VCaP (cell line): ENCODE results near the gene GPR119.
"Not testable (repeated sequence)": the region's sequence is repeated elsewhere in the genome, so short reads cannot be mapped to it uniquely, and the experiment has no call there.

Experiments
- H3K27ac ChIP-seq: fragments of 450-650 bp; 2 replicates; pipeline ENCODE4 v1.5.1; 2017
- CTCF ChIP-seq: fragments of 450-650 bp; conservative IDR thresholded peaks from 2 replicates; pipeline ENCODE4 v1.5.1; 2017; ENCODE audit warnings: mild to moderate bottlenecking, moderate library complexity

GPR119 gene

DNA sequence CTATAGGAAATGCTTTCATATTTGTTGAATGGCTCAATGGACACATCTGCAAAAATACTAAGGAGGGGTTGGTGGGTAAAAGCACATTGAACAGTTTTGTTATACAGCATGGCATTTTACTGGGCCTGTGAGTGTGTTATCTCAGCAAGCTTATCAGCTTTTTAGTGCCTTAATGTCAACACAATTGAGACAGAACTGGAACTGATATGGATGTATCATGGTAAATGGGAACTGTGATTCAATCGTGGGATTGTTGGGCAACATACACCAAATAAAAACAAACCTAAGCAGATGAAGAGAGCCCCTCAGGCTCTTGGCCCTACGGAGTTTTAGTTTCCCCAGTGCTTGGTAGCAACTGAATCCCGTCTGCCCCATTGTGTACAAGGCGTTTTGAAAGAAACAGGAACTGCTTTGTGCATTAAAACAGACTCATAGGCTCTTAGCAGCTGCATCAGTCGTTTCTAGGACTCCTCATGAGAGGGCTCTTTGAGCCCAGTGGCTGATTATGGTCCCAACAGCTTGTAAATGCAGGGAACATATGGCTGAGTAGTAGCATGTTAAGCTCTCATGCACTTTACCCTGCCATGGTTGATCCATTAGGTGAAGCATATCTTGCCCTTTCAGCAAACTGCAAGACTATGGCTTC, 7.3 kb downstream of the GPR119 start:
- TF ChIP-seq CTCF = no peak
- no peak overlapping the region for H3K27ac ChIP-seq

GRCh38 chrX:130376077-130376476, 9.4 kb downstream of the GPR119 start:
- no peak for TF ChIP-seq CTCF
- no peak overlapping the region for H3K27ac ChIP-seq

- not testable (repeated sequence) for H3K27ac ChIP-seq
These were observed 33.4 kb downstream of the GPR119 start for GRCh38 chrX:130352050-130352449.

- no peak for TF ChIP-seq CTCF
- no peak overlapping the region for H3K27ac ChIP-seq
These were observed 33.9 kb downstream of the GPR119 start for GRCh38 chrX:130351567-130351966.

DNA sequence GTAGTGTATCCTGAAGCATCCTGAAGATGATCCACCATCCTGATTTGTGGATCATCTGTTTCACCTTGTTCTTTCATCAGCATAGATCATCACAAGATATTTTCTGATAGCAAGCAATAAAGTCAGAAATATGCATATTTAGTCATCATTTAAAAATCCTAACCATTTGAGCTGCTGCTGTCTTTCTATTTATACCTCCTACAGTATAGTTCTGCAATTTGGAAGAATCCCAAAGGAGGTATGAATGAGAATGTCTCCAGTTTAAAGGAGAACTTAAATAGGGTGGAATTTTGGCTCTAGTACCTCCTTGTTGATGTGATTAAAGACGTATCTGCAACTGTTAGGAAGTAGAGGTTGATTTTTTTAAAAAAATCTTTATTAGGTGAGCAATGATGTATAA, 38.2 kb downstream of the GPR119 start:
- no peak overlapping the region for H3K27ac ChIP-seq
- no peak for TF ChIP-seq CTCF

DNA sequence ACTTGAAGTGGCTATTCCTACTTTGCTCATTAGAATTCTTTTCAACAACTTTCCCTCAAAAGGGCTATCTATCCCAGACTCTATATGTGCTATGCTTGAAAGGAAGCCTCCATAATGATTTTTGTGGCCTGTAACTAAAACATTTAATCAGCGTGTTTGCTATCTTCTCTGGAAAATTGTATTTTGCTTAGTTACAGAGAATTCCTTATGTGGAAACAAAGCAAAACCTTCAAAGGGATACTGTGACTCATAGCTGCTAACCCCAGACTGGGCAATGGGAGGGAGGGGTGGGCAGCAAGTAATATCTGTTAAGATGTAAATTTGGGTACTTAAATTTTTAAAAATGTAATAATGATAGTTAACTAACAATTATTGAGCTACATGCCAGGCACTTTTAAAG, 42.1 kb downstream of the GPR119 start:
- no peak overlapping the region for H3K27ac ChIP-seq
- no peak for TF ChIP-seq CTCF

DNA sequence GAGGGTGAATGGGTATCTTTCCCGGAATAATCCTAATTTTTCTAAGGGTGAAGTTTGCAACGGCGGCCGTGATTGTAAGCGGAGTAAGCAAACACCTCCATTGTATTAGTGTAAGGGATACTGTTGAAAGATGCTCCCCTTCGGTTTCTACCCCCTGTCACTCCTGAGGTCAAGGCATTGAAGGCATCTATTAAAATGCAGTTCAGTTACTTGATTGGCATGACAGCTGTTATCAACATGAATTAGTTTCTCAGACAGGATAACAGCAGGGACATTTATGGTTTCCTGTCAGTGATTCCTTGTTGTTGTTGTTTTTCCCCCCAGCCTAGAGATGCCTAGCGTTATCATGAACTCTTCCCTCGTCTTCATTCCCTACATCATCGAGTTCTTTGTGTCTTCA, 45.2 kb downstream of the GPR119 start:
- TF ChIP-seq CTCF = no peak
- H3K27ac ChIP-seq = peak overlapping the region; percentile 59

DNA sequence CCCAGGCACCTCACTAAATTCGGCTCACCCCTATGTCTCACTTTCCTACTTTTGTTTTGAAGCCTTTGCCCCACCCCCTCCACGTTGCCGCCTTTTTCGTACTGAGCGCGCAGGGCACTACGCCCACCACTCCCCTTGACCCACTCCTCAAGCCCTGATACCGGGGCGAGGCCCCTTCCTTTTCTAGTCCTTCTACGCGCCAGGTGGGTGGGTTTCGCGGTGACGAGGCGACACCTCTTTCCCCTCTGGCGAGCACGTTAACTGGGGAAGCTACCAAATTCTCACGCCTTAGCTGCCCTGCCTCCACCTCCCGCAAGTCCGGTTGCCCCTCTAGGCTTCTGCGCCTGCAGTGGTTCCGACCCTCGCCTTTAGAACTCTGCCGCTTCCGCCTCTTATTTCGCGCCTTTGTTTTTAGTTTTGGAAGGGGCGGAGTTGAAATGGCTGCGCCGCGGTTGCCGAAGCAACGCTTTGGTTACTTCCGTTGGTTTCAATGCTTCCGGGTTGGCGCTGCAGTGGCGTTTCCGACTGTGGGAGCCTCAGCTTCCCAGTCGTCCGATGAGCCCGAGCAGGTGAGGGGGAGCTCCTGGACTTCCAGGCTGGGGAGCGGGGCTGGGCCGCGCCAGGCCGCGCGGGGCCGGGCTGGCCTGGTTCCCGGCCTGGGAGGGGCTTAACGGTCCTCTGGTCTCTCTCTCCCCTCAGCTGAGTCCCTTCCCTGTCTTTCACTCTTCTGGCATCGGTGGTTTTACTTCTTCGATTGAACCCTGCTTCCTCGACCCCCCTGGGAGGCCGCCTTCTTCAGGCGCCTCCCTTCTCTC, 45.9 kb downstream of the GPR119 start, which contains the start of gene SLC25A14:
TSS of gene SLC25A14 (plus strand) at position 512 of the 815 bp plus-strand sequence. CDS start 360 bp downstream, outside the sequence.
- peak within 1 kb of the TSS; percentile 59 for H3K27ac ChIP-seq
- TF ChIP-seq CTCF = no peak

DNA sequence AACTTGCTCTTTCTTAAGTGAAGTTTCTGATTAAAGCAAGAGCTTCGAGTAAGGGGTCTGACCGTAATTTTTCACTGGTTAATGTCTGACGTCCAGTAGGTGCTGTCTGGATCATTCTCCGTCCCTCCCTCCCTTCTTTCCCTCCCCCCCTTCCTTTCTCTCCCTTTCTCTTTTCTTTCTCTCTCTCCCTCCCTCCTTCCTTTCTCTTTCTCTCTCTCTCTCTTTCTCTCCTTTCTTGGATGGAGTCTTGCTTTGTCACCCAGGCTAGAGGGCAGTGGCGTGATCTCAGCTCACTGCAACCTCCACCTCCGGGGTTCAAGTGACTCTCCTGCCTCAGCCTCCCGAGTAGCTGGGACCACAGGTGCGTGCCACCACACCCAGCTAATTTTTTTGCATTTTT, 46.6 kb downstream of the GPR119 start:
- H3K27ac ChIP-seq = peak overlapping the region; percentile 59; the same call in 1 of the 2 replicates
